K562 (cell line): Measurements from ENCODE around the gene HOXB13. TPM values are rescaled to one million over a fixed set of nuclear protein-coding genes. Genes with fewer than 3 reads are reported as not detected.

ENCODE experiments used
- DDX20 ChIP-seq: fragments of 450-650 bp; IDR thresholded peaks from 2 replicates; pipeline ENCODE4 v1.6.1; 2016; ENCODE audit warnings: missing genetic modification characterization, low read depth, mild to moderate bottlenecking, missing compliant biosample characterization, moderate library complexity
- E2F3 ChIP-seq: fragments of 250-450 bp; sonication (Bioruptor Pico); IDR thresholded peaks from 2 replicates; pipeline ENCODE4 v1.4.0; 2020; ENCODE audit warnings: mild to moderate bottlenecking
- GTF2E2 ChIP-seq: fragments of 200-800 bp; sonication (Bioruptor generic); IDR thresholded peaks from 2 replicates; pipeline ENCODE4 v1.6.1; 2016; ENCODE audit warnings: missing genetic modification characterization, missing compliant biosample characterization
- HDAC3 ChIP-seq: fragments of 450-650 bp; IDR thresholded peaks from 2 replicates; pipeline ENCODE4 v1.6.1; 2018; ENCODE audit warnings: borderline replicate concordance, mild to moderate bottlenecking, moderate library complexity; ENCODE audit not compliant: partially characterized antibody
- HNRNPK ChIP-seq: fragments of 200-400 bp; formaldehyde crosslinking; IDR thresholded peaks from one replicate; pipeline ENCODE4 v1.6.1; 2018; ENCODE audit warnings: mild to moderate bottlenecking, low read depth, low read length; ENCODE audit not compliant: poor library complexity, severe bottlenecking
- HOXB6 ChIP-seq: fragments of 250-450 bp; sonication (Bioruptor Pico); IDR thresholded peaks from 2 replicates; pipeline ENCODE4 v1.5.1; 2022; ENCODE audit warnings: mild to moderate bottlenecking, borderline replicate concordance
- IFI16 ChIP-seq: fragments of 250-450 bp; sonication (Bioruptor Pico); IDR thresholded peaks from 2 replicates; pipeline ENCODE4 v2.1.2; 2022; ENCODE audit warnings: mild to moderate bottlenecking, inconsistent platforms
- KLF16 ChIP-seq: IDR thresholded peaks from 2 replicates; pipeline ENCODE4 v1.6.1; 2016; ENCODE audit warnings: antibody characterized with exemption
- MTA1 ChIP-seq: fragments of 450-650 bp; IDR thresholded peaks from 2 replicates; pipeline ENCODE4 v1.6.1; 2017; ENCODE audit warnings: borderline replicate concordance
- NCOA6 ChIP-seq: fragments of 450-650 bp; IDR thresholded peaks from 2 replicates; pipeline ENCODE4 v1.6.1; 2017; ENCODE audit warnings: mild to moderate bottlenecking
- NFIX ChIP-seq: fragments of 250-450 bp; sonication (Bioruptor Pico); IDR thresholded peaks from 2 replicates; pipeline ENCODE4 v1.4.0; 2020; ENCODE audit warnings: low read depth, mild to moderate bottlenecking, moderate library complexity
- NR2C1 ChIP-seq, 2 experiments: fragments of 450-650 bp; IDR thresholded peaks; 2 replicates each; pipeline ENCODE4 v1.6.1; 2017; ENCODE audit warnings: mild to moderate bottlenecking in 2 of 2, antibody characterized with exemption in 1 of 2, inconsistent platforms in 1 of 2, missing compliant biosample characterization in 1 of 2, missing genetic modification characterization in 1 of 2
- NR2C2 ChIP-seq, 2 experiments: fragments of 200-800 bp in 1 of 2; sonication (Bioruptor generic) in 1 of 2; sonication (generic) in 1 of 2; formaldehyde crosslinking in 1 of 2; IDR thresholded peaks; 2 replicates each; pipeline versions ENCODE4 v1.6.1 to v1.8.0; 2016 to 2022; ENCODE audit warnings: mild to moderate bottlenecking in 1 of 2, missing compliant biosample characterization in 1 of 2, missing genetic modification characterization in 1 of 2, missing genetic modification reagents in 1 of 2
- POLR2G ChIP-seq: fragments of 200-400 bp; formaldehyde crosslinking; IDR thresholded peaks from 2 replicates; pipeline ENCODE4 v1.6.1; 2017; ENCODE audit warnings: low read depth, mild to moderate bottlenecking, antibody characterized with exemption, low read length, moderate library complexity
- RB1 ChIP-seq: fragments of 450-650 bp; IDR thresholded peaks from 2 replicates; pipeline ENCODE4 v1.6.1; 2017; ENCODE audit warnings: low read depth, mild to moderate bottlenecking
- RBM15 ChIP-seq: fragments of 200-400 bp; formaldehyde crosslinking; IDR thresholded peaks from 2 replicates; pipeline ENCODE4 v1.6.1; 2018; ENCODE audit warnings: mild to moderate bottlenecking, low read length, moderate library complexity; ENCODE audit not compliant: insufficient read depth
- TSC22D4 ChIP-seq: fragments of 450-650 bp; IDR thresholded peaks from 2 replicates; pipeline ENCODE4 v1.6.1; 2016; ENCODE audit warnings: missing genetic modification characterization, missing biosample characterization, control low read depth
- ZNF232 ChIP-seq: sonication (generic); formaldehyde crosslinking; IDR thresholded peaks from 2 replicates; pipeline ENCODE4 v1.8.0; 2022; ENCODE audit warnings: mild to moderate bottlenecking, missing genetic modification reagents
- ZNF384 ChIP-seq: IDR thresholded peaks from 2 replicates; pipeline ENCODE4 v1.6.1; 2012; ENCODE audit warnings: low read depth, low read length, improper control_type of control experiment
- polyA plus RNA-seq, 8 experiments: library from polyadenylated mRNA; depleted of rRNA in 4 of 8; stranded (reverse) in 5 of 8; unstranded in 3 of 8; fragments of >200 nt; fragmentation: Nextera tagmentation in 2 of 8; fragmentation: Illumina TruSeq in 1 of 8; extraction: Ambion mirVana in 2 of 8; extraction: Trizol in 1 of 8; gene quantifications; 2 replicates each; pipeline versions ENCODE4 v1.2.1 to v1.2.3, GENCODE V29; 2011 to 2014; ENCODE audit warnings: inconsistent platforms in 1 of 8, missing spikeins in 1 of 8
- total RNA-seq, 7 experiments: library from RNA; depleted of rRNA in 6 of 7; stranded (reverse); fragments of >200 nt in 6 of 7; fragmentation: Illumina TruSeq in 2 of 7; extraction: Trizol in 2 of 7; gene quantifications; 2 replicates each; pipeline versions ENCODE4 v1.2.1 to v1.2.3, GENCODE V29; 2011 to 2021; ENCODE audit warnings: low replicate concordance in 1 of 7
- TF ChIP-seq, protein P1 (sequence below): fragments of 450-650 bp; conservative IDR thresholded peaks from 2 replicates; pipeline ENCODE4 v1.6.1; 2016; ENCODE audit warnings: missing genetic modification characterization, low read depth, mild to moderate bottlenecking, missing compliant biosample characterization, moderate library complexity
- TF ChIP-seq, protein P2 (sequence below): fragments of 250-450 bp; sonication (Bioruptor Pico); IDR thresholded peaks from 2 replicates; pipeline ENCODE4 v1.8.0; 2021; ENCODE audit warnings: moderate library complexity, mild to moderate bottlenecking, inconsistent platforms
- TF ChIP-seq, protein P3 (sequence below): IDR thresholded peaks from 2 replicates; pipeline ENCODE4 v1.6.1; 2012; ENCODE audit warnings: low read depth, low read length, improper control_type of control experiment, borderline replicate concordance
- TF ChIP-seq, protein P4 (sequence below): fragments of 250-450 bp; sonication (Bioruptor Pico); IDR thresholded peaks from 2 replicates; pipeline ENCODE4 v1.8.0; 2022; ENCODE audit warnings: inconsistent platforms

HOXB13 gene
- total and polyA plus RNA-seq, 9 of the 15 experiments (the other 6 are each of a cell fraction or from before 2014, with no cell fraction given), result not detected

DNA sequence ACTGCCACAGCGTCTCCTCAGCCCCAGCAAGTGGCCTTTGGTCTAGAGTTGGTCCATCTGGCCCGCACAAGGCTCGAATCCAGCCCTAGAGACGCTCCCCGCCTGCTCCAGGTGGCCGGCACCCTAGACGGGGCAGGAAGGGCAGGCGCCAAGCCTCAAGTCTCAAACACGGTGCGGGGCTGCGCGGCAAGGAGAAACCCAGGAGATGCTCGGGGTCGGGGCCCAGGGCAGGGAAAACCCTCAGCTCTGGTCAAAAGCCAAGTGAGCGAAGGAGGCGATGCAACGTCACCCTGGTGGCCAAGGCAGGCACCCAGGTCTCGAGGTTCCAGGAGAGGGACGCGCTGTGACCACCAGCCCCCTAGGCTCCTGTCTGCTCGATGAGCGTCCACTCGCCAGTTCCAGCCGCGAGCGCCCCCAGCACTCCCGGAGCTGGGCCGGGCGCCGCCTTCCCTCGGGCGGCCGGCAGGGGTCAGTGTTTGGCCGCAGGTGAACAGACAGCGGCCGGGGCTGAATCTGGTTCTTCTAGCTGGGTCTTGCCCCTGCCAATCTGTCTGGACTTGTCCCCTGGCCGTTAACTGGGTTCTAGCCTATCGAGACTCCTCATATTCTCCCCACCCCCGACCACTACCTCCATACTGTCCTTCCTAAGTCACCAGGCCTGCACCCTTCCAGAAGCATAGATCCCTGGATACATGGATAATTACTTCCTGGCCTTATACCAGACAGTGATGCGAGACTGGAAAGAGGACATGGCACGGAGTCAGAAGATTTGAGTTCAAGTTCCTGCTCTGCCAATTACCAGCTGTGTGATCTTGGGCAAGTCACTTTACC is 50.2 kb downstream of the HOXB13 start (continued):
- TF ChIP-seq HOXB6 (CRISPR knock-in tag) (no peak), DDX20 (tag) (no peak), RB1 (peak; percentile 71), MTA1 (no peak), RBM15 (no peak), NCOA6 (no peak), GTF2E2 (tag) (no peak), NR2C2 (CRISPR knock-in tag; IDR thresholded peaks at IDR 0.05) (no peak), NR2C2 (tag; IDR thresholded peaks at IDR 0.05) (no peak), HDAC3 (no peak), POLR2G (no peak), HNRNPK (no peak), NFIX (CRISPR knock-in tag) (no peak), ZNF384 (no peak), TSC22D4 (tag) (no peak), E2F3 (CRISPR knock-in tag) (no peak), IFI16 (CRISPR knock-in tag) (no peak), NR2C1 (IDR thresholded peaks at IDR 0.05) (no peak), NR2C1 (tag; IDR thresholded peaks at IDR 0.05) (no peak), KLF16 (peak; percentile 66), ZNF232 (CRISPR knock-in tag) (no peak)
- TF ChIP-seq, protein P1, sequence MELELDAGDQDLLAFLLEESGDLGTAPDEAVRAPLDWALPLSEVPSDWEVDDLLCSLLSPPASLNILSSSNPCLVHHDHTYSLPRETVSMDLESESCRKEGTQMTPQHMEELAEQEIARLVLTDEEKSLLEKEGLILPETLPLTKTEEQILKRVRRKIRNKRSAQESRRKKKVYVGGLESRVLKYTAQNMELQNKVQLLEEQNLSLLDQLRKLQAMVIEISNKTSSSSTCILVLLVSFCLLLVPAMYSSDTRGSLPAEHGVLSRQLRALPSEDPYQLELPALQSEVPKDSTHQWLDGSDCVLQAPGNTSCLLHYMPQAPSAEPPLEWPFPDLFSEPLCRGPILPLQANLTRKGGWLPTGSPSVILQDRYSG (tag), result no peak
- TF ChIP-seq, protein P2, sequence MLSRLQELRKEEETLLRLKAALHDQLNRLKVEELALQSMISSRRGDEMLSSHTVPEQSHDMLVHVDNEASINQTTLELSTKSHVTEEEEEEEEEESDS (CRISPR knock-in tag), result no peak
- TF ChIP-seq, protein P3, sequence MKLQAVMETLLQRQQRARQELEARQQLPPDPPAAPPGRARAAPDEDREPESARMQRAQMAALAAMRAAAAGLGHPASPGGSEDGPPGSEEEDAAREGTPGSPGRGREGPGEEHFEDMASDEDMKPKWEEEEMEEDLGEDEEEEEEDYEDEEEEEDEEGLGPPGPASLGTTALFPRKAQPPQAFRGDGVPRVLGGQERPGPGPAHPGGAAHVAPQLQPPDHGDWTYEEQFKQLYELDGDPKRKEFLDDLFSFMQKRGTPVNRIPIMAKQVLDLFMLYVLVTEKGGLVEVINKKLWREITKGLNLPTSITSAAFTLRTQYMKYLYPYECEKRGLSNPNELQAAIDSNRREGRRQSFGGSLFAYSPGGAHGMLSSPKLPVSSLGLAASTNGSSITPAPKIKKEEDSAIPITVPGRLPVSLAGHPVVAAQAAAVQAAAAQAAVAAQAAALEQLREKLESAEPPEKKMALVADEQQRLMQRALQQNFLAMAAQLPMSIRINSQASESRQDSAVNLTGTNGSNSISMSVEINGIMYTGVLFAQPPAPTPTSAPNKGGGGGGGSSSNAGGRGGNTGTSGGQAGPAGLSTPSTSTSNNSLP, result no peak
- TF ChIP-seq, protein P4, sequence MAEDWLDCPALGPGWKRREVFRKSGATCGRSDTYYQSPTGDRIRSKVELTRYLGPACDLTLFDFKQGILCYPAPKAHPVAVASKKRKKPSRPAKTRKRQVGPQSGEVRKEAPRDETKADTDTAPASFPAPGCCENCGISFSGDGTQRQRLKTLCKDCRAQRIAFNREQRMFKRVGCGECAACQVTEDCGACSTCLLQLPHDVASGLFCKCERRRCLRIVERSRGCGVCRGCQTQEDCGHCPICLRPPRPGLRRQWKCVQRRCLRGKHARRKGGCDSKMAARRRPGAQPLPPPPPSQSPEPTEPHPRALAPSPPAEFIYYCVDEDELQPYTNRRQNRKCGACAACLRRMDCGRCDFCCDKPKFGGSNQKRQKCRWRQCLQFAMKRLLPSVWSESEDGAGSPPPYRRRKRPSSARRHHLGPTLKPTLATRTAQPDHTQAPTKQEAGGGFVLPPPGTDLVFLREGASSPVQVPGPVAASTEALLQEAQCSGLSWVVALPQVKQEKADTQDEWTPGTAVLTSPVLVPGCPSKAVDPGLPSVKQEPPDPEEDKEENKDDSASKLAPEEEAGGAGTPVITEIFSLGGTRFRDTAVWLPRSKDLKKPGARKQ, result no peak
